NCI-H2081 (cell line): ENCODE measurements around the gene TINAG.

ENCODE experiments used
- DNase-seq, 2 experiments: peaks; one replicate each; lab custom pipeline; 2025; lab: John Stamatoyannopoulos, UW

The TINAG gene

DNA sequence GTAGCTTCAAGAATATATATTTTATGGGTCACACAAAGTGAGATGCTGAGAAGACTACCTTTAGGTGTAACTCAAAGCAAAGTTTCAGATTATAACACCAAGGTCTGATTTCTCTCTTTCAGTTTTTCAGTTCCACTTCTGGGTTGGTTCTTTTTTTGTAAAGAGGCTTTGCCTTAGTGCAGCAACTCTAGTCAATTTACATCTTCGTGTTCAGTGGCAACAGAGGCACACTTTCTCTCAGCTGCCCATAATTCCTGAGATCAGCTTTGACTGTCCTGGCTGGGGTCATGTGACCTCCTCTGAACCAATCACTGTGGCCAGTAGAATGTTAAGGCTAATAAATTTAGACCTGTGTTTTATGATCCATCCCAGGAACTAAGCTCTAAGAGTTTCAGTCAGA is 120.2 kb downstream of the TINAG start:
- no peak for DNase-seq

DNA sequence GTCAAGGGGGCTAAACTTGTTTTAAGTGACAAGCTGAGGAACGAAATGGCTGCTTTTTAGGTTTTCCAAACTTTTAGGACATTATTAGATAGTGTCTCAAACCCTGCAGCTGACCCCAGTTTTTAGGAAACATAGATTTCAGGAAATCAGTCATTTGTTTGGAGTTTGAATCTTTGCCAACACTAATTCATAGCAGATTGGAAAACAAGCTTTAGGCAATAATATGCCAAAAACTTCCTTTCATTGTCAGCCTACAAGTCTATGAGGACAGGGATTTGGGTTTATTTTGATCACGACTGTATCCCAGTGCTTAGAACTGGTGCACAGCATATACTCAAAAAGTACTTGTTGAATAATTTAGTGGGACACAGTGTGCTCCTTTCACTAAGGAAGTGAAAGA is 123.2 kb downstream of the TINAG start:
- no peak for DNase-seq
